IPS-18c (cell line): Measurements from ENCODE around the gene SYNGR3.
A peak's percentile ranks its signal among the peaks of the same experiment; 100 is the strongest.
"Not testable (repeated sequence)": the region's sequence is repeated elsewhere in the genome, so short reads cannot be mapped to it uniquely, and the experiment has no call there.

ENCODE experiments used
- H3K4me3 ChIP-seq: 2 replicates; pipeline ENCODE4 v1.7.0; 2013; ENCODE audit warnings: low read depth, mild to moderate bottlenecking, low read length, moderate library complexity; ENCODE audit not compliant: insufficient read depth
- H3K9me3 ChIP-seq: one replicate; pipeline ENCODE4 v1.6.1; 2013; ENCODE audit warnings: mild to moderate bottlenecking, low read length, moderate library complexity; ENCODE audit not compliant: control insufficient read depth, insufficient read depth

Gene SYNGR3

GRCh38 chr16:1957434-1958142 is 32.2 kb upstream of the SYNGR3 start:
- H3K4me3 ChIP-seq, H3K9me3 ChIP-seq: not testable (repeated sequence)

DNA sequence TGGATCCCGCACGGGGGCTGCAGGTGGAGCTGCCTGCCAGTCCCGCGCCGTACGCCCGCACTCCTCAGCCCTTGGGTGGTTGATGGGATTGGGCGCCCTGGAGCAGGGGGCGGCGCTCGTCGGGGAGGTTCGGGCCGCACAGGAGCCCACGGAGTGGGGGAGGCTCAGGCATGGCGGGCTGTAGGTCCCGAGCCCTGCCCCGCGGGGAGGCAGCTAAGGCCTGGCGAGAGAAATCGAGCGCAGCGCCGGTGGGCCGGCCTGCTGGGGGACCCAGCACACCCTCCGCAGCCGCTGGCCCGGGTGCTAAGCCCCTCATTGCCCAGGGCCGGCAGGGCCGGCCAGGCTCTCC is 31.7 kb upstream of the SYNGR3 start:
- not testable (repeated sequence) for H3K9me3 ChIP-seq, H3K4me3 ChIP-seq

- Histone ChIP-seq H3K9me3 (peaks cover 2% of the 10 kb centered on the region), H3K4me3 (peak overlapping the region; percentile 84)
Observed at GRCh38 chr16:1958715-1959268, 31.0 kb upstream of the SYNGR3 start.

GRCh38 chr16:1959269-1960039 is 30.3 kb upstream of the SYNGR3 start, which contains the start of gene NDUFB10:
Gene NDUFB10, plus strand, starts transcription at chr16:1959538. Its CDS starts 87 bp downstream, at chr16:1959625.
- Histone ChIP-seq H3K9me3 (peaks cover 2% of the 10 kb centered on the region), H3K4me3 (peak within 1 kb of the TSS; percentile 84)

GRCh38 chr16:1960665-1961630 is 28.8 kb upstream of the SYNGR3 start:
- Histone ChIP-seq H3K4me3 (peak overlapping the region; percentile 84), H3K9me3 (peaks cover 2% of the 10 kb centered on the region)

GRCh38 chr16:1961651-1962067 is 28.1 kb upstream of the SYNGR3 start:
- Histone ChIP-seq H3K4me3 (no peak overlapping the region), H3K9me3 (peaks cover 2% of the 10 kb centered on the region)

- not testable (repeated sequence) for H3K9me3 ChIP-seq
- peak overlapping the region; percentile 87 for H3K4me3 ChIP-seq
Observed at GRCh38 chr16:1962161-1963153, 27.3 kb upstream of the SYNGR3 start.

- peaks cover 2% of the 10 kb centered on the region for H3K9me3 ChIP-seq
- peak overlapping the region; percentile 87 for H3K4me3 ChIP-seq
Observed at GRCh38 chr16:1963806-1964505, 25.8 kb upstream of the SYNGR3 start.

DNA sequence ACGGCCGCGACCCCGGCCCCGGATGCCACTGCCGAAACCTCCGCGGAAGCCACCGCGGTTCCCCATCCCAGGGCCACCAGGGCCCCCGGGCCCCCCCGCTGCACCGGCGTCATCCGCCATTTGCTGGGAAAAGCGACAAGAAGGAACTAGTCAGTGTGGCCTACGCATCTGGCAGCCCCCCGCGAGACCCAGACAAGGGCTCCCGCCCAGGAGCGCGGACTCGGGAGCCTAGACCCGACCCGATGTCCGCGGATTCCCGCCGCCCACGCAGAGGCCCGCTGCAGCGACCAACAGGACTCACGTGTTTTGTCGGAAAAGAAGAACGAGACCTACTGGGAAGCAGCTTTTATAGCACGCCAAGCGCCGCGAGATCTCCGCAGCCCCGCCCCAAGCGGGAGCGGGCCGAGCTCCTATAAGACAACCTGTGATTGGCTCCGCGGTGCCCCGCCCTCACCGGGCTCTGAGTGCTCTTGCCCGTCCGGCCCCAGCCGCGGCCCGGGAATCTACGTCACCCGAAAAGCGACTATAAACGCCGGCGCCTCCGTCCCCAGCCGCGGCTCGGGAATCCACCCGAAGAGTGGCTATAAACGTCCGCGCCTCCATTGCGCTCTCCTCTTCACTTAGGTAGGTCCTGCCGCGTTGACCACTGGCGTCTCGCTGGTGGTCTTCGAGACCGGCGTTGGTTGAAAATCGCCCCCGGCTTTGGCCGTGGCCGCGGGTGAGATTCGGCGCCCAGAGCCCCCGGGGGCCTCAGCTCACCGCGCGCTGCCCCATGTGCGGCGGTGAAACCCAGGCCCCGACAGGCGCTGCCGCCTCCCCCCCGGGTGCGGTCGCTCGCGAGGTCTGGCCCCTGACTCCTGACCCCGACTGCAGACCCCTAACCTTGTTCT is 25.0 kb upstream of the SYNGR3 start, which contains the start of gene RPS2:
TSS of gene RPS2 (minus strand) at position 321 of the 890 bp plus-strand sequence. CDS start at position 120, 201 bp downstream.
- Histone ChIP-seq H3K4me3 (peak within 1 kb of the TSS; percentile 87), H3K9me3 (no peaks in the 10 kb centered on the region)

- no peaks in the 10 kb centered on the region for H3K9me3 ChIP-seq
- H3K4me3 ChIP-seq: peak overlapping the region; percentile 87
Observed at GRCh38 chr16:1965396-1966001, 24.3 kb upstream of the SYNGR3 start.

DNA sequence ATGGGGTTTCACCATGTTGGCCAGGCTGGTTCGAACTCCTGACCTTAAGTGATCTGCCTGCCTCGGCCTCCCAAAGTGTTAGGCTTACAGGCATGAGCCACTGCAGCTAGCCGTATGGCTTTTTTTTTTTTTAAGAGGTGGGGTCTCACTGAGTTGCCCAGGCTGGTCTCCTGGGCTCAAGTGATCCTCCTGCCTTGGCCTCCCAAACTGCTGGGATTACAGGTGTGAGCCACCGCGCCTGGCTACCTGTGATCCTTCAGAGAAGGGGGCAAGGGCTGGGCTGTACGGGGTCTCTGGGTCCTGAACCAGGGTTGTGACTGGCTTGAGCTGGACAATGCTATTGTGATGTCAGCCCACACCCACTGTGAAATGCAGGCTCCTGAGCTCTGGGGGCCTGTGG is 23.3 kb upstream of the SYNGR3 start, which contains the start of gene RNF151:
TSS of gene RNF151 (plus strand) at position 397 of the 400 bp plus-strand sequence. CDS start 26 bp downstream, outside the sequence.
- Histone ChIP-seq H3K4me3 (peak within 1 kb of the TSS; percentile 87), H3K9me3 (no peaks in the 10 kb centered on the region)

DNA sequence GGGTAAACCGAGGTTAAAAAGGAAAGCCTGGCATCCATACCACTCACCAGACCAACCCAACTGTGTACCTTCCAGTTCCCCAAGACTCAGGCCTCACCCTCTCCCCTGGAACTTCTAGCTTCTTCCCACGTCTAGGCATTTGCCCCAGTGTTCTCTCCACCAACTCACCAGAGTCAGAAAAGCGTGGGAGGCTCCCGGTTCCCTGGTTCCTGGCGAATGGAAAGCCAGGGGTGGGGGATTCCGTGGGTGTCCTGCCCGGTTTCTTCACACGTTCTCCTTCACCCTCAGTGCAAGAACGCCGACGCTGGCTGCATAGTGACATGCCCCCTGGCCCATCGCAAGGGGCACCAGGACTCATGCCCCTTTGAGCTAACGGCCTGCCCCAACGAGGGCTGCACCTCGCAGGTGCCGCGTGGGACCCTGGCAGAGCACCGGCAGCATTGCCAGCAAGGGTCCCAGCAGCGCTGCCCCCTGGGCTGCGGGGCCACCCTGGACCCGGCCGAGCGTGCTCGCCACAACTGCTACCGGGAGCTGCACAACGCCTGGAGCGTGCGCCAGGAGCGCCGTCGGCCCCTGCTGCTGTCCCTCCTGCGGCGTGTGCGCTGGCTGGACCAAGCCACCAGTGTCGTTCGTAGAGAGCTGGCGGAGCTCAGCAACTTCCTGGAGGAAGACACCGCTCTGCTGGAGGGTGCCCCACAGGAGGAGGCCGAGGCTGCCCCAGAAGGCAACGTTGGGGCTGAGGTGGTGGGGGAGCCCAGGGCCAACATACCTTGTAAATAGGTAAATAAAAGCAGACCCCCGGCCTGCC is 21.4 kb upstream of the SYNGR3 start:
- no peak overlapping the region for H3K4me3 ChIP-seq
- H3K9me3 ChIP-seq: no peaks in the 10 kb centered on the region

GRCh38 chr16:1971796-1972489 is 17.8 kb upstream of the SYNGR3 start, which contains the start of gene TBL3:
Gene TBL3, plus strand, starts transcription at chr16:1972053. Its CDS starts 112 bp downstream, at chr16:1972165.
- no peaks in the 10 kb centered on the region for H3K9me3 ChIP-seq
- peak within 1 kb of the TSS; percentile 73 for H3K4me3 ChIP-seq
